Measurements from ENCODE around the gene RAB34. TPM values are rescaled to one million over a fixed set of nuclear protein-coding genes. Genes with fewer than 3 reads are reported as not detected.

The RAB34 gene
- total RNA-seq, 4 donors from 2014 or later = 27.6 to 98.0 (median 65.1) TPM

- 84% methylated on average over 11 of the region's 11 CpGs for WGBS, 2 donors
- Histone ChIP-seq H3K4me1 (peaks cover 21 to 37% (median 23%) of the 10 kb centered on the region in 3 donors), H3K4me3 (no peak overlapping the region), H3K27me3 (no peaks in the 10 kb centered on the region), H3K9me3 (no peaks in the 10 kb centered on the region), H3K36me3 (peaks cover 0 to 7% (median 0%) of the 10 kb centered on the region in 3 donors), H3K27ac (peak overlapping the region in 2 of 4 donors; percentile 94 to 97)
- intact Hi-C loops (cut with DNase I) = no loop called here
- no peak for DNase-seq
- TF ChIP-seq, protein P1, sequence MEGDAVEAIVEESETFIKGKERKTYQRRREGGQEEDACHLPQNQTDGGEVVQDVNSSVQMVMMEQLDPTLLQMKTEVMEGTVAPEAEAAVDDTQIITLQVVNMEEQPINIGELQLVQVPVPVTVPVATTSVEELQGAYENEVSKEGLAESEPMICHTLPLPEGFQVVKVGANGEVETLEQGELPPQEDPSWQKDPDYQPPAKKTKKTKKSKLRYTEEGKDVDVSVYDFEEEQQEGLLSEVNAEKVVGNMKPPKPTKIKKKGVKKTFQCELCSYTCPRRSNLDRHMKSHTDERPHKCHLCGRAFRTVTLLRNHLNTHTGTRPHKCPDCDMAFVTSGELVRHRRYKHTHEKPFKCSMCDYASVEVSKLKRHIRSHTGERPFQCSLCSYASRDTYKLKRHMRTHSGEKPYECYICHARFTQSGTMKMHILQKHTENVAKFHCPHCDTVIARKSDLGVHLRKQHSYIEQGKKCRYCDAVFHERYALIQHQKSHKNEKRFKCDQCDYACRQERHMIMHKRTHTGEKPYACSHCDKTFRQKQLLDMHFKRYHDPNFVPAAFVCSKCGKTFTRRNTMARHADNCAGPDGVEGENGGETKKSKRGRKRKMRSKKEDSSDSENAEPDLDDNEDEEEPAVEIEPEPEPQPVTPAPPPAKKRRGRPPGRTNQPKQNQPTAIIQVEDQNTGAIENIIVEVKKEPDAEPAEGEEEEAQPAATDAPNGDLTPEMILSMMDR (IDR thresholded peaks at IDR 0.05) = no peak
- no peak for TF ChIP-seq POLR2A (IDR thresholded peaks at IDR 0.05)
These were observed 12.3 kb upstream of the RAB34 start for GRCh38 chr17:28729950-28730330.

- WGBS, 2 donors = 0% methylated on average over 35 to 36 of the region's 64 CpGs
- H3K9me3 ChIP-seq = no peaks in the 10 kb centered on the region
- TF ChIP-seq, protein P1 (IDR thresholded peaks at IDR 0.05) = no peak
- peak in 3 of 4 donors; percentile 23 to 89 (median 27) for TF ChIP-seq POLR2A (IDR thresholded peaks at IDR 0.05)
- DNase-seq = peak; percentile 81
- no peaks in the 10 kb centered on the region for H3K27me3 ChIP-seq
- H3K36me3 ChIP-seq = peaks cover under 1 to 15% (median 6%) of the 10 kb centered on the region in 3 donors
- peak within 1 kb of the TSS; percentile 65 to 75 (median 71) for H3K4me3 ChIP-seq
- peak within 1 kb of the TSS; percentile 94 to 99 (median 98) for H3K27ac ChIP-seq
- intact Hi-C loops (cut with DNase I) = no loop called here
- peaks cover 23 to 50% (median 33%) of the 10 kb centered on the region in 3 donors for H3K4me1 ChIP-seq
These were observed 10.9 kb upstream of the RAB34 start, which contains the start of gene NEK8 for GRCh38 chr17:28728364-28729200. Gene NEK8 (plus strand): TSS chr17:28728788. CDS start chr17:28728814, 26 bp downstream.

GRCh38 chr17:28726627-28727491 is 9.2 kb upstream of the RAB34 start:
- 0% methylated on average over 9 to 22 of the region's 57 CpGs for whole genome bisulfite sequencing, 2 donors
- peaks cover 36 to 68% (median 50%) of the 10 kb centered on the region in 3 donors for H3K4me1 ChIP-seq

GRCh38 chr17:28726226-28726626 is 8.6 kb upstream of the RAB34 start, which contains the start of gene TLCD1:
Gene TLCD1 (minus strand): TSS chr17:28726233. CDS start chr17:28726097, 136 bp downstream.
- peaks cover 41 to 74% (median 56%) of the 10 kb centered on the region in 3 donors for H3K4me1 ChIP-seq
- intact Hi-C loops (cut with DNase I) = no loop called here
- TF ChIP-seq, protein P1 (IDR thresholded peaks at IDR 0.05) = no peak
- no peak for TF ChIP-seq POLR2A (IDR thresholded peaks at IDR 0.05)
- H3K27ac ChIP-seq = peak within 1 kb of the TSS; percentile 94 to 99 (median 98)
- no peaks in the 10 kb centered on the region for H3K9me3 ChIP-seq
- H3K36me3 ChIP-seq = peaks cover 6 to 38% (median 16%) of the 10 kb centered on the region in 3 donors
- peak within 1 kb of the TSS; percentile 65 to 75 (median 71) for H3K4me3 ChIP-seq
- WGBS, 2 donors = 0% methylated on average over 5 of the region's 49 CpGs; no CpG with 5 or more reads in 1 of the 2 donors
- H3K27me3 ChIP-seq = no peaks in the 10 kb centered on the region
- DNase-seq = no peak

More at GRCh38 chr17:28726627-28727491, 9.2 kb upstream of the RAB34 start:
- intact Hi-C loops (cut with DNase I) = no loop called here
- H3K27ac ChIP-seq = peak overlapping the region; percentile 94 to 99 (median 98)
- DNase-seq = peak; percentile 41
- peak overlapping the region; percentile 65 to 75 (median 71) for H3K4me3 ChIP-seq
- peaks cover 6 to 31% (median 16%) of the 10 kb centered on the region in 3 donors for H3K36me3 ChIP-seq
- no peaks in the 10 kb centered on the region for H3K9me3 ChIP-seq
- H3K27me3 ChIP-seq = no peaks in the 10 kb centered on the region
- no peak for TF ChIP-seq POLR2A (IDR thresholded peaks at IDR 0.05)
- TF ChIP-seq, protein P1 (IDR thresholded peaks at IDR 0.05) = peak; percentile 99 to 100 (median 100)

Measured in esophagus squamous epithelium (tissue), 5 donors.